Measurements from ENCODE around the gene RTN4R. TPM values are rescaled to one million over a fixed set of nuclear protein-coding genes. Genes with fewer than 3 reads are reported as not detected.

The RTN4R gene
- total RNA-seq, 6 donors from 2014 or later = 2.6 to 13.0 (median 9.0) TPM

DNA sequence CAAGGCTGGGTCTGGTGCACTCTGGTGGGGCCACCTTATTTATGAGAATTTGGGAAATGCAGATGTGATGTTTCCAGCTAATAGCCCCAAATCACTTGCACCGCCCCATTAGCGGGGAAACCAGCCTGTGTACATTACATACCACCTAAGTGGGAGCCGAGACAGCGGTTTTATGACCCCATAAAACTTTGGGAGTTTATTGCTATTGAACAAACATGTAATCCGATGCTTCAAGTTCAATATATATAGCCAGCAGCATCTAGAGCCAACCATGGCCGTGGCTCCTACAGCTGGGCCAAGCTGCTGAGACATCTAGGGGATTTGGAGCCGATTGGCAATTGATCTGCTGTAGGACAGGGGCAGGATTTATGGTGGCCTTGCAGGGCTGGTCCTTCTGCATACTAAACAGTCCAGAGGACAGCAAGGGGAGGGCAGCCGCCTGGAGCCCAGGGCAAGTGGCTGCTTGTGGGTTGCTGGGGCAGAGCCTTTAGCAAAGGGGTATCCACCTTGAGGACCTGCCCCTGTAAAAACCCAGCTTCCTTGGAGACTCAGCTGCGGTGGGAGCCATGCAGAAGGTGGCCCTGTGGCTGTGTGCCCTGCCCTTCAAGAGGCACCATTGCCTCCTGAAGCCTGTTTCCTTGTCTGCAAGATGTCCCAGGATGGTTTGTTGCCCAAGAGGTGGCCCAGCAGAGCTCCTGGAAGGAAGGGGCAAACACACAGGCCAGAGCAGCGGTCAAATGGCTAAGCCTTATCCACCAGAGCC is 69.4 kb downstream of the RTN4R start:
- ATAC-seq (ENCODE audit: low FRiP score in 2 of 2) (no peak), DNase-seq (peak in 1 of 2 donors; percentile 29)
- Histone ChIP-seq H3K36me3 (no peaks in the 10 kb centered on the region), H3K27ac (no peak overlapping the region), H3K9me3 (no peaks in the 10 kb centered on the region), H3K27me3 (no peaks in the 10 kb centered on the region), H3K4me1 (peaks cover 8 to 20% (median 14%) of the 10 kb centered on the region in 4 donors), H3K4me3 (no peak overlapping the region)
- WGBS, 2 donors = 83 to 92% methylated on average over 10 of the region's 10 CpGs
- TF ChIP-seq EP300 (IDR thresholded peaks at IDR 0.05) = no peak
- no peak for TF ChIP-seq POLR2AphosphoS5 (IDR thresholded peaks at IDR 0.05)
- no peak for TF ChIP-seq POLR2A (IDR thresholded peaks at IDR 0.05)
- TF ChIP-seq, protein P1, sequence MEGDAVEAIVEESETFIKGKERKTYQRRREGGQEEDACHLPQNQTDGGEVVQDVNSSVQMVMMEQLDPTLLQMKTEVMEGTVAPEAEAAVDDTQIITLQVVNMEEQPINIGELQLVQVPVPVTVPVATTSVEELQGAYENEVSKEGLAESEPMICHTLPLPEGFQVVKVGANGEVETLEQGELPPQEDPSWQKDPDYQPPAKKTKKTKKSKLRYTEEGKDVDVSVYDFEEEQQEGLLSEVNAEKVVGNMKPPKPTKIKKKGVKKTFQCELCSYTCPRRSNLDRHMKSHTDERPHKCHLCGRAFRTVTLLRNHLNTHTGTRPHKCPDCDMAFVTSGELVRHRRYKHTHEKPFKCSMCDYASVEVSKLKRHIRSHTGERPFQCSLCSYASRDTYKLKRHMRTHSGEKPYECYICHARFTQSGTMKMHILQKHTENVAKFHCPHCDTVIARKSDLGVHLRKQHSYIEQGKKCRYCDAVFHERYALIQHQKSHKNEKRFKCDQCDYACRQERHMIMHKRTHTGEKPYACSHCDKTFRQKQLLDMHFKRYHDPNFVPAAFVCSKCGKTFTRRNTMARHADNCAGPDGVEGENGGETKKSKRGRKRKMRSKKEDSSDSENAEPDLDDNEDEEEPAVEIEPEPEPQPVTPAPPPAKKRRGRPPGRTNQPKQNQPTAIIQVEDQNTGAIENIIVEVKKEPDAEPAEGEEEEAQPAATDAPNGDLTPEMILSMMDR (IDR thresholded peaks at IDR 0.05) = no peak

DNA sequence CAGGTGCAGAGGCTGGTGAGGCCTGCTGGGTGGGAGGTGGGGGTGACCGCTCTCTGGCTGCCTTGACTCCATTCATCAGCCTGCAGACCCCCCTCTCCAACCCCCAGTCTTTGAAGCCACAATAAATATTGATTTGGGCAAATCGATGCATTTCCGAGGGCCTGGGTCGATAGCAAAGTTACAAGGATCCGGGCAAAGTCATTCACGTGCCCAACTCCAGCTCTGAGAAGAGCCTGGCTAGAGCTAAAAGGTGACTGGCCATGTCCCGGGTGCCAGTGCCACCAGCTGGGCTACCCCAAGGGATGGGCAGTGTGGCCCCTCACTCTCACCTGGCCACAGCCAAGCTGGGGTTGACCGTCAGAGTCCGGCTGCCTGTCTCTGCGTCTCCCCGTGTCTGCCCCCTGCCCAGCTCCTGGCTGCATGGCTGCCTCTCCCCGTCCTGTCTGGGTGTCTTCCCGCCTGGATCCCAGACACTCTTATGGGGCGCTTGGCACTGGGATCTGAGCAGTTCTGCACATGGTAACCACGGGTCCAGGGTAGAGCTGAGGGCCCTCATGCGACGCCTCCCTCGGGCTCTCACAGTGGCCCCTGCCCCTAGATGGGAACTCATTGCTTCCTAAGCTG is 70.6 kb downstream of the RTN4R start:
- H3K36me3 ChIP-seq = no peaks in the 10 kb centered on the region
- DNase-seq (peak in 1 of 2 donors; percentile 43), ATAC-seq (ENCODE audit: low FRiP score in 2 of 2) (no peak)
- H3K27me3 ChIP-seq = no peaks in the 10 kb centered on the region
- no peak overlapping the region for H3K27ac ChIP-seq
- TF ChIP-seq EP300 (IDR thresholded peaks at IDR 0.05) = no peak
- no peak for TF ChIP-seq POLR2A (IDR thresholded peaks at IDR 0.05)
- no peak for TF ChIP-seq POLR2AphosphoS5 (IDR thresholded peaks at IDR 0.05)
- H3K4me1 ChIP-seq = peaks cover 0 to 8% (median 3%) of the 10 kb centered on the region in 4 donors
- no peak overlapping the region for H3K4me3 ChIP-seq
- H3K9me3 ChIP-seq = no peaks in the 10 kb centered on the region
- 84 to 91% methylated on average over 17 to 18 of the region's 18 CpGs for WGBS, 2 donors

DNA sequence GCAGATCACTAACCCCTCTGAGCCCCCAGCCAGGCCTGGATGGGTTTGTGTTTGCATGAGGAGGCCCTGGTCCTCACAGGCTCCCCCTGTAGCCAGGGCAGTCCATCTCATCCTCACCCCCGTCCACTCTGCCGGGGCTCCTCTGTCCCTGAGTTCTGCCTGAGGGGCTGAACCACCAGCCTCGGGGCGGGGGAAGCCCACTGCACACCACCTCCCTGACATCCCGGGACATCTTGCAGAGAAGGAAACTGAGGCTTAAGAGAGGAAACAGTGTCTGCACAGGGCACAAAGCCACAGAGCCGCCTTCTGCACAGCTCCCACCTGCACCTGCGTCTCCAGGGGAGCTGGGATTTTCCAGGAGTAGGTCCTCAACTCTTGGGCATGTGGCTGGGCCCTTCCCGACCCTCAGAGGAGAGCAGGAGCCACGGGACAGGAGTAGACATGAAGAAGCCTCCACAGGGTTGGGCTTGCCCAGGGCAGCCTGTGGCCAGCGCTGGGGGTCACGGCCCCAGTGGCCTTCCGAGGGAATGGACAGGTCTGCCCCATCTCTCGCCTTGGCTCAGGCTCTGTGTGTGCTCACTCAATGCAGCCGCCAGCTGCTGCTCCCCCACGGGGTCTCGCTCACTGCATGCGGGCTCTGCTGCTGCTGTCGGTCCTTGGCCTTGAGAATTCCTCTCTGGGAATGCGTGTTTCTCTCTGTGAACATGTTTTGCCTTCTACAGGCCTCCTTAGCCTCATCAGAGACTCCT is 71.8 kb downstream of the RTN4R start:
- no peak for TF ChIP-seq POLR2A (IDR thresholded peaks at IDR 0.05)
- TF ChIP-seq EP300 (IDR thresholded peaks at IDR 0.05) = no peak
- TF ChIP-seq POLR2AphosphoS5 (IDR thresholded peaks at IDR 0.05) = no peak
- ATAC-seq (ENCODE audit: low FRiP score in 2 of 2) = no peak

DNA sequence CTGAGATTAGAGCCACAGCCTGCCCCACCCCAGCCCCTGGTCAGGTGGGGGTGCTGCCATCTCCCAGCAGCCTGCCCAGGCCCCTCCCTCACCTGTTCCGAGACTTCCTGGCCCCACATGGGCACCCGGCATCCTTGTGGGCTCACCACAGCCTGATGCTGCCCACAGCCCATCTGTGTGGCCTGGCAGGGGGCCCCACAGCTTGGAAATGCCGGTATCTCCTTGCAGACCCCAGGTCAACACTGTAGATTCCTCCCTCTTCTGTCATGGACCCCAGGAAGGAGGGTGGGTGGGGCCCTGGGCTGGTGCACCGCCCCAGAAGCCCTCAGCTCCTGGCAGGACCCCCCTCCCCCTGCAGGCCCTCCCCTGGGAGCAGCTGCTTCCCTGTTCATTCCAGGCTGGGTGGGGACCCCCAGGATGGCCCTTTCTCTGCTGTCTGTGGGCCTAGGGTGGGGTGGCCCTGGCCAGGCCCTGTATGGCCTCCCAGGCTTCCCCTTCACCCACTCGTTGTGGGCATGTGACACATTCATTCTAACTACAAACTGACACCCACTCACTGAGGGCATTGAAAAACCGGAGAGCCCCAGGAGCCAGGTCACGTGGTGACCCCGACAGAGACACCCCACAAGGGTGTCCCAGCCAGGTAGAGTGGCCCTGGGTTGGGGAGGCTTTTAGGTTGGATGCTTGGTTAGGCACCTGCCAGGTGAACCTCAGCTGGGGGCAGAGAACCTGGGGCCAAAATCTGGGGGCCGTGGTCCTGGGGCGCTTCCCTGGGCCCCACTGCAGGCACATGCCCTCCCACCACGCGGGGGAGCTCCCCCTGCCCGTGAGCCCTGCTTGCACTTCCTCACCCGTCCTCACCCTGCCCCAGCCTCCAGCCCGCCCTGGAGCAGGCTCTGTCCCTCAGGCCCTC is 73.2 kb downstream of the RTN4R start:
- 73 to 80% methylated on average over 7 to 15 of the region's 15 CpGs for whole genome bisulfite sequencing, 2 donors
- Histone ChIP-seq H3K4me3 (no peak overlapping the region), H3K36me3 (no peaks in the 10 kb centered on the region), H3K27me3 (no peaks in the 10 kb centered on the region), H3K4me1 (peaks cover 0 to under 1% (median under 1%) of the 10 kb centered on the region in 4 donors), H3K27ac (no peak overlapping the region), H3K9me3 (no peaks in the 10 kb centered on the region)
- TF ChIP-seq POLR2A (IDR thresholded peaks at IDR 0.05) (no peak), EP300 (IDR thresholded peaks at IDR 0.05) (no peak), POLR2AphosphoS5 (IDR thresholded peaks at IDR 0.05) (no peak)
- TF ChIP-seq, protein P1 (IDR thresholded peaks at IDR 0.05) = no peak
- DNase-seq (peak in 1 of 2 donors; percentile 57), ATAC-seq (ENCODE audit: low FRiP score in 2 of 2) (no peak)

More for the DNA sequence above, 71.8 kb downstream of the RTN4R start:
- H3K27ac ChIP-seq = no peak overlapping the region
- peak in 1 of 2 donors; percentile 79 for DNase-seq
- WGBS, 2 donors = 81 to 84% methylated on average over 10 to 19 of the region's 19 CpGs
- H3K36me3 ChIP-seq = no peaks in the 10 kb centered on the region
- no peaks in the 10 kb centered on the region for H3K9me3 ChIP-seq
- H3K4me3 ChIP-seq = no peak overlapping the region
- H3K27me3 ChIP-seq = no peaks in the 10 kb centered on the region
- H3K4me1 ChIP-seq = peaks cover 0 to 7% (median 1%) of the 10 kb centered on the region in 4 donors

DNA sequence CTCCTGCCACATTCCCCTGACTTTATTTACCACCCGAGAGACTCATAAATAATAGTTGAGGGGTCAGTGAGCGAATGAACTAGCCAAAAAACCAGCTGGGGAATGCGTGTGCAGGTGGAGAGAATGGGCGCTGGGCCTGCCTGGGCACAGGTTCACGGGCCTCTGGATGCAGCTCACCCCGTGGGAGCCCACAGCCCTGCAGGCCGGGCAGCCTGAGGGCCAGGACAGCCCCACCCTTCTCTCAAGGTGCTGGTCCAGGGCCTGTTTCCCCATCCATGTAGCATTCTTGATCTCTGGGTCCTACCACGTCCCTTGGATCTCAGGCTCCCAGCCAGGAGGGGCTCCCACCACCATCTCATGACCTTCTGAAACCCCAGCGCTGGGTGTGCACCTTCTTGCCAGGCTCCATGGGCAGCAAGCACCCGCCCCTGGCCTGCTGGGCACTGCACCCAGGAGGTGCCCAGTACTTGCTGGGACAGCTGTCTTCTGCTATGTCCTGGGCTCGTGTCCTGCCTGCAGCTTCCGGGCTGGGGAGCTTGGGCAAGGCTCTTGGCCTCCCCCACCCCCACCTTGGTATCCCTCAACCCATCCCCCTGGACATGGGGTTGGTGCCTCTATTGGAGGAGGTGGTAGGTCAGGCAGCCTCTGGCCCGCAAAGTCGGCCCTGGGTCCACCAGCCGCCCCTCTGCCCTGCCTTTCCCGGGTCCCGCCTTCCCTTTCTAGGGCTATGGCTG is 74.2 kb downstream of the RTN4R start:
- TF ChIP-seq POLR2AphosphoS5 (IDR thresholded peaks at IDR 0.05) (no peak), POLR2A (IDR thresholded peaks at IDR 0.05) (no peak), EP300 (IDR thresholded peaks at IDR 0.05) (no peak)
- TF ChIP-seq, protein P1 (IDR thresholded peaks at IDR 0.05) = no peak
- H3K4me1 ChIP-seq = no peaks in the 10 kb centered on the region

More for the DNA sequence above, 74.2 kb downstream of the RTN4R start:
- no peak overlapping the region for H3K27ac ChIP-seq
- no peaks in the 10 kb centered on the region for H3K27me3 ChIP-seq
- H3K4me3 ChIP-seq = no peak overlapping the region
- WGBS, 2 donors = 85 to 96% methylated on average over 13 to 14 of the region's 17 CpGs
- H3K36me3 ChIP-seq = no peaks in the 10 kb centered on the region
- peak in 1 of 2 donors; percentile 64 for DNase-seq
- H3K9me3 ChIP-seq = no peaks in the 10 kb centered on the region
- no peak for ATAC-seq (ENCODE audit: low FRiP score in 2 of 2)

All from upper lobe of left lung (tissue), 6 donors.